Fibroblast of lung (primary cell): ENCODE measurements around the gene KRT8. TPM values are rescaled to one million over a fixed set of nuclear protein-coding genes. Genes with fewer than 3 reads are reported as not detected.

ENCODE experiments used
- DNase-seq, 2 donors: peaks; one replicate each; pipeline versions ENCODE4 v3.0.0 to v3.0.0-alpha.2; 2010; ENCODE audit warnings: low read depth in 2 of 2
- H2AFZ ChIP-seq: 2 replicates; pipeline ENCODE4 v1.5.1; 2012; ENCODE audit warnings: low read length, control low read depth, inconsistent platforms
- H3K27ac ChIP-seq: 2 replicates; pipeline ENCODE4 v1.5.1; 2011; ENCODE audit warnings: low read length, control low read depth; ENCODE audit not compliant: insufficient read depth
- H3K27me3 ChIP-seq: 2 replicates; pipeline ENCODE4 v1.5.1; 2011; ENCODE audit warnings: mild to moderate bottlenecking, low read length; ENCODE audit not compliant: control insufficient read depth, insufficient read depth
- H3K36me3 ChIP-seq: 2 replicates; pipeline ENCODE4 v1.5.1; 2011; ENCODE audit warnings: low read length; ENCODE audit not compliant: control insufficient read depth, insufficient read depth
- H3K4me1 ChIP-seq: 2 replicates; pipeline ENCODE4 v1.5.1; 2011; ENCODE audit warnings: low read length; ENCODE audit not compliant: control insufficient read depth, insufficient read depth; ENCODE audit errors: extremely low read depth
- H3K4me2 ChIP-seq: 2 replicates; pipeline ENCODE4 v1.5.1; 2011; ENCODE audit warnings: low read length, control low read depth; ENCODE audit not compliant: insufficient read depth; ENCODE audit errors: extremely low read depth
- H3K4me3 ChIP-seq, 4 experiments: fragments of 200-600 bp in 1 of 4; sonication (generic) in 1 of 4; replicated peaks in 1 of 4; 2 replicates each; pipeline ENCODE4 v1.5.1; 2011 to 2016; ENCODE audit warnings: low read length in 4 of 4, low read depth in 3 of 4, mild to moderate bottlenecking in 3 of 4, control low read depth in 2 of 4, inconsistent platforms in 1 of 4, mixed read lengths in 1 of 4; ENCODE audit not compliant: insufficient read depth in 1 of 4; ENCODE audit errors: control extremely low read depth in 1 of 4
- H3K79me2 ChIP-seq: 2 replicates; pipeline ENCODE4 v1.5.1; 2012; ENCODE audit warnings: mild to moderate bottlenecking, low read length, inconsistent platforms; ENCODE audit not compliant: control insufficient read depth, insufficient read depth
- H3K9ac ChIP-seq: 2 replicates; pipeline ENCODE4 v1.5.1; 2011; ENCODE audit warnings: mild to moderate bottlenecking, low read length, control low read depth; ENCODE audit not compliant: insufficient read depth
- H3K9me3 ChIP-seq: 2 replicates; pipeline ENCODE4 v1.5.1; 2012; ENCODE audit warnings: low read depth, low read length; ENCODE audit not compliant: control insufficient read depth, insufficient read depth
- H4K20me1 ChIP-seq: 2 replicates; pipeline ENCODE4 v1.5.1; 2011; ENCODE audit warnings: low read length; ENCODE audit not compliant: control insufficient read depth, insufficient read depth; ENCODE audit errors: extremely low read depth
- EZH2 ChIP-seq: IDR thresholded peaks from 2 replicates; pipeline ENCODE4 v1.5.1; 2012; ENCODE audit warnings: low read length, control low read depth, mild to moderate bottlenecking; ENCODE audit errors: missing control alignments
- polyA plus RNA-seq, 2 donors: library from polyadenylated mRNA; depleted of rRNA in 1 of 2; stranded (reverse) in 1 of 2; unstranded in 1 of 2; fragments of >200 nt; gene quantifications; 2 replicates each; pipeline ENCODE4 v1.2.1, GENCODE V29; 2011 to 2012; ENCODE audit warnings: missing spikeins in 1 of 2
- total RNA-seq: library from RNA; depleted of rRNA; stranded (reverse); fragments of >200 nt; gene quantifications from 2 replicates; pipeline ENCODE4 v1.2.1, GENCODE V29; 2014
- TF ChIP-seq, protein P1 (sequence below), 2 donors: IDR thresholded peaks in 1 of 2; conservative IDR thresholded peaks in 1 of 2; 1 replicate in 1 of 2; 2 replicates in 1 of 2; pipeline ENCODE4 v1.5.1; 2011 to 2012; ENCODE audit warnings: low read length in 2 of 2, control low read depth in 1 of 2, inconsistent platforms in 1 of 2, low read depth in 1 of 2, mild to moderate bottlenecking in 1 of 2

KRT8 gene
- total and polyA plus RNA-seq, 2 donors (not counting 1 experiment from before 2014, with no cell fraction given), result 0.66 to 16.3 TPM

DNA sequence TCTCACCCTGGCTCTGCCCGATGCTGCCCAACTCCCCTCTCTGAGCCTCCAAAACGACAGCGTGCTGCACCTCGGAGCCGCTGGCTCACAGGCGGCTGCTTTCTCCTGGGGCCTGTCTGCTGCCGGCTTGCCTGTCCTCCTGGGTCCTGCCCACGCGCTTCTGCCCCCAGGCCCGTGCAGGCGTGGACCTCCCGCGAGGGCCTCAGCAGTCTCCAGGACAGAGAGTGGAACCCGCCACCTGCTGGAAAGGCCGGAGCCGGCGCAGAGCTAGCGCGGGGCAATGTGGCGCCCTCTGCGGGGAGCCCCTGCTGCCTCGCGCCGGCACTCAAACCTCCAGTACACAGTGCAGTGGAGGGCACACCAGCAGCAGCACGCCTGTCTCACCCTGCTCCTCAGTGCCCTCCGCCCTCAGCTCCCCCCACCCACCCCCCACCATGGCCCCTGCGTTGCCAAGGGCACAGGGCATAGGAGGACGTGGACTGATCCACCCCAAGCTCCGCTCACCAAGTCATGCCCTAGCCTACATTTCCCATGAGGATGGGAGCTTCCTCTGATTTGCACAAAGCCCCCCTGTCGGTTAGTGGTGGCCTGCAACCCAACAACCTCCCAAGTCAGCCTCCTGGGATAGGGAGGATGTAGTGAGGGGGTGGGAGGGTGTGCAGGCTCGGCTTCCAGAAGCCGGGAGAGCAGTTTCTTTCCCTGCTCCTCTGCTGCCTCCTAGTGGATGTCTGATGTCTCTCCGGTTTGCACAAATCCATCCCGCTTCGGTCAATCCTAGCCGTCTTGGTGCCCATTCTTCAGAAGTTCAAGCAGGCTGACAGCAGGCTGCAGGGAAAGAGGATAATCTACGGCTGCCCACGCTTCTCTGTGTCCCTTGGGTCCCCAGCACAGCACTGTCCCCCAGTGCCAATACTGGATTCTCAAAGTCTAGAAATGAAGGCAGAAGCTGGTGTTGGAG is 25.2 kb downstream of the KRT8 start:
- Histone ChIP-seq H3K79me2 (no peaks in the 10 kb centered on the region), H3K27me3 (no peaks in the 10 kb centered on the region), H3K4me1 (peaks cover 5% of the 10 kb centered on the region), H2AFZ (peak overlapping the region; percentile 47), H3K9me3 (no peaks in the 10 kb centered on the region), H3K27ac (no peak overlapping the region), H4K20me1 (no peaks in the 10 kb centered on the region), H3K9ac (no peak overlapping the region), H3K36me3 (no peaks in the 10 kb centered on the region), H3K4me2 (peak overlapping the region; percentile 56), H3K4me3 (no peak overlapping the region)
- no peak for TF ChIP-seq EZH2
- TF ChIP-seq, protein P1, sequence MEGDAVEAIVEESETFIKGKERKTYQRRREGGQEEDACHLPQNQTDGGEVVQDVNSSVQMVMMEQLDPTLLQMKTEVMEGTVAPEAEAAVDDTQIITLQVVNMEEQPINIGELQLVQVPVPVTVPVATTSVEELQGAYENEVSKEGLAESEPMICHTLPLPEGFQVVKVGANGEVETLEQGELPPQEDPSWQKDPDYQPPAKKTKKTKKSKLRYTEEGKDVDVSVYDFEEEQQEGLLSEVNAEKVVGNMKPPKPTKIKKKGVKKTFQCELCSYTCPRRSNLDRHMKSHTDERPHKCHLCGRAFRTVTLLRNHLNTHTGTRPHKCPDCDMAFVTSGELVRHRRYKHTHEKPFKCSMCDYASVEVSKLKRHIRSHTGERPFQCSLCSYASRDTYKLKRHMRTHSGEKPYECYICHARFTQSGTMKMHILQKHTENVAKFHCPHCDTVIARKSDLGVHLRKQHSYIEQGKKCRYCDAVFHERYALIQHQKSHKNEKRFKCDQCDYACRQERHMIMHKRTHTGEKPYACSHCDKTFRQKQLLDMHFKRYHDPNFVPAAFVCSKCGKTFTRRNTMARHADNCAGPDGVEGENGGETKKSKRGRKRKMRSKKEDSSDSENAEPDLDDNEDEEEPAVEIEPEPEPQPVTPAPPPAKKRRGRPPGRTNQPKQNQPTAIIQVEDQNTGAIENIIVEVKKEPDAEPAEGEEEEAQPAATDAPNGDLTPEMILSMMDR (conservative IDR thresholded peaks at IDR 0.05 in 1 of 2, IDR thresholded peaks at IDR 0.05 in 1 of 2; ENCODE audit: low read depth in 1 of 2, low read length in 2 of 2), result peak; percentile 85 to 91
- peak; percentile 78 to 90 for DNase-seq

DNA sequence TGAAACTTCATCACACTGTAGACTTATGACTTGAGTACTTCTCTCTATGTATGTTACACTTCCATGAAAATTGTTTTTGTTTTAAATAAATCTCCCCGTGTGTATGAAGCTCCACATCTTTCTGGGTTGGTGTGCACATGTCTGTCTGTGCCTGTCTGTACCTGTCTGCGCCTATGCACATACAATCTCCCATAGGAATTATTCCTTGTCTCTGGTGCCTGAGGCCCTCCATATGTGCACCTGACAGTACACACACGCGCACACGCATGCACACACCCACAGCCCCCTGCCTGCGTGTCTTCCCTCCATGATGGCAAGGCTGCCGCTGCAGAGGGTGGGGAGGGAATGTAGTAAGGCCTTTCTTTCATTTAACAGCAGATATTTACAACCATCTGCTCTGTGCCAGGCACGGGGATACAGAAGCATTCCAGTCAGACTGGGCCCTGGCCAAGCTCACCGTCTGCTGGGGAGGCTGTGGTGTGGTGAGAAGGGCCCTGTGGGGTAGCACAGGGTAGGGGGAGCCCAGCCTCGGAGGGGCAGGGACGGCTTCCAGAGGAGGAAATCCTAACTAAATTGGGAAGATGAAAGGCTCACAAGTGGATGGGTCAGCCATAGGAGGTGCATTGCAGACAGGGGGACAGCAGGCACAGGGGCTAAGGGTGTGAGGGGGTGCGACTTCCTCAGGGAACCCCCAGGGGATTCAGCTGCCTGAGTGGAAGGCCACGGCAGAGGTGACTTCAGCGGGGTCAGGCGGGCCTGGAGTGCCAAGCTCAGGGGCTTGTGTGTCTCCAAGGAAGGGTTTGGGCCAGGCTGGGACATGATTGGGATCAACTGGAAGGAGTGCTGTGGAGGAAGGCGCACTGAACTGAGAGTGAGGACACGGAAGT is 26.1 kb downstream of the KRT8 start:
- H3K79me2 ChIP-seq, result no peaks in the 10 kb centered on the region
- no peak for DNase-seq
- H3K4me2 ChIP-seq, result no peak overlapping the region
- H3K9ac ChIP-seq, result no peak overlapping the region
- TF ChIP-seq, protein P1 (conservative IDR thresholded peaks at IDR 0.05 in 1 of 2, IDR thresholded peaks at IDR 0.05 in 1 of 2; ENCODE audit: low read depth in 1 of 2, low read length in 2 of 2), result no peak
- TF ChIP-seq EZH2, result no peak
- no peak overlapping the region for H3K4me3 ChIP-seq
- no peaks in the 10 kb centered on the region for H3K27me3 ChIP-seq
- H4K20me1 ChIP-seq, result no peaks in the 10 kb centered on the region
- no peak overlapping the region for H3K27ac ChIP-seq
- no peak overlapping the region for H2AFZ ChIP-seq
- H3K9me3 ChIP-seq, result no peaks in the 10 kb centered on the region
- peaks cover 9% of the 10 kb centered on the region for H3K4me1 ChIP-seq
- H3K36me3 ChIP-seq, result no peaks in the 10 kb centered on the region

DNA sequence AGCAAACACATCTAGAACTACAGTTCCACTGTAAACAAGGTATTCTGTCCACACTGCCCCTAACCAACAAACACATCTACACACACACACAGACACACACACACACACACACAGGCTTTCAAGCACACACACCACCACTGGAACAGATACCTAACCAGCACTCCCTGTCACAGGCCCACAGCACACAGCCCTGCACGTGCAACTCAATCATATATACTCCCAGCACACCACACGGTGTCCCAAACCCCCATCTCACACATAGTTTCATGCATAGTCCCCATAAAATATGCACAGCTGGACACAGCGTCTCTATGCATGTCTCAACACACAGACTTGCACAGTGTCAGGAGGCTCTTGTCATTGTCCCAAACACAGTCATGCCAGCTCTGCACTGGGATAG is 27.6 kb downstream of the KRT8 start:
- H3K9me3 ChIP-seq, result no peaks in the 10 kb centered on the region
- no peak overlapping the region for H3K4me3 ChIP-seq
- no peaks in the 10 kb centered on the region for H3K36me3 ChIP-seq
- no peaks in the 10 kb centered on the region for H3K27me3 ChIP-seq
- no peak overlapping the region for H3K9ac ChIP-seq
- no peak for DNase-seq
- no peak overlapping the region for H2AFZ ChIP-seq
- TF ChIP-seq, protein P1 (conservative IDR thresholded peaks at IDR 0.05 in 1 of 2, IDR thresholded peaks at IDR 0.05 in 1 of 2; ENCODE audit: low read depth in 1 of 2, low read length in 2 of 2), result no peak
- TF ChIP-seq EZH2, result no peak
- no peak overlapping the region for H3K27ac ChIP-seq
- H3K4me2 ChIP-seq, result no peak overlapping the region
- no peaks in the 10 kb centered on the region for H4K20me1 ChIP-seq
- H3K79me2 ChIP-seq, result no peaks in the 10 kb centered on the region
- H3K4me1 ChIP-seq, result peaks cover 16% of the 10 kb centered on the region
